ENCODE data around the gene DAB1.
A peak's percentile ranks its signal among the peaks of the same experiment; 100 is the strongest.
"Not testable (repeated sequence)": the region's sequence is repeated elsewhere in the genome, so short reads cannot be mapped to it uniquely, and the experiment has no call there.

DAB1 gene

DNA sequence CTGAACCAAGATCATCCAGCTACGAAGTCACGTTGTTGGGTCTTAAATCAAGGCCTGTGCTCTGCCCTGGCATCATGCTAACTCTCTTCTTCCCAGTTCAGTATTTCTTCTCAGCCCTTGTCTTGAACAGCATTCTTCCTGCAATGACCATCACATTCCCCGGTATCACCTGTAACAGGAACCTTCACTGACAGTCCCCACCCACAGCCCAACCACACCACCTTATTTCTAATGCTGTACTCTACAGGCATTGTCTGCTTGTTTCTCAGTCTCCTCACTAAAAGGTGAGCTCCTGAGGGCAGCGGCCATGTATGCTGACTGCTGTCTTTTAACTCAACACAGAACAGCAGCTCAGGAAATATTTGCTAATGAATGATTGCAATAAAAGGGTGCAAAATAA, 54.0 kb downstream of the DAB1 start:
- no peak overlapping the region for H3K4me3 ChIP-seq (ENCODE audit: low read length)
- DNase-seq (ENCODE audit: low read depth, low spot score), result no peak

DNA sequence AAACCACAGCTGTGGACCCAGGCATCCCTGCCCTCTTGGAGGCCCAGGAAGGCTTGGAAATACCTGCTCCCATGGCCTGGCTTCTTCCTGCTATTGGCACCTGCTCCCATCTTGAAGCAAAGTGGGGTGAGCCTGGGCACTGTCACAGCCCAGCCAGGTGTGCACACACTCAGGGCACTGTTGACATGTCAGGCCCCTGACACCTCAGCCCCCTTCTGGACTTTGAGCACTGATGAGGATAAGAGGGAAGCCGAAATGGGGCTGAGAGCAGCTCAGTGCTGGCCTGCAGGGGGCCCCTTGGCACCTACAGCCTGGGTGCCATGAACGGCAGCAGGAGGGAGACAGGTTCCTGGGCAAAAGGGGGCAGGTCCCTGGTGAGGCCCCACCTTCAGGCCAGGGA, 55.9 kb downstream of the DAB1 start:
- no peak overlapping the region for H3K4me3 ChIP-seq (ENCODE audit: low read length)
- DNase-seq (ENCODE audit: low read depth, low spot score), result no peak

DNA sequence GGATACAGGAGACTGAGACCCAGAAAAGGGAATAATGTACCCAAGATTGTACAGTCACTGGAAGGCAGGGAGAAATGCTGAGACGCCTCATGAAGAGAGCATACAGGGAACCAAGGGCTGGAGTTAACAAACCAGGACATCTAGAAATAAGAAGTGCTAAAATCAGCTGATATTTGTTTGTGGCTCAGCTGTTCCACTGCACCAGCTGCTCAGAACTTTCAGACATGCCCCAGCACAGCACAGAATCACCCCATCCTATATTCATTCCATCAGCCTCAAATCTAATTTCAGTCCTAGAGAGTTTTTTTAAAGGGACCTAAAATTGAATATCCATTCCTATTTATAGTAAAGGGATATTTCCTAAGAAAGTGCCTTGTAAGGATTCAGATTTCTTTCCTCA, 60.2 kb downstream of the DAB1 start:
- no peak for DNase-seq (ENCODE audit: low read depth, low spot score)
- H3K4me3 ChIP-seq (ENCODE audit: low read length), result no peak overlapping the region

DNA sequence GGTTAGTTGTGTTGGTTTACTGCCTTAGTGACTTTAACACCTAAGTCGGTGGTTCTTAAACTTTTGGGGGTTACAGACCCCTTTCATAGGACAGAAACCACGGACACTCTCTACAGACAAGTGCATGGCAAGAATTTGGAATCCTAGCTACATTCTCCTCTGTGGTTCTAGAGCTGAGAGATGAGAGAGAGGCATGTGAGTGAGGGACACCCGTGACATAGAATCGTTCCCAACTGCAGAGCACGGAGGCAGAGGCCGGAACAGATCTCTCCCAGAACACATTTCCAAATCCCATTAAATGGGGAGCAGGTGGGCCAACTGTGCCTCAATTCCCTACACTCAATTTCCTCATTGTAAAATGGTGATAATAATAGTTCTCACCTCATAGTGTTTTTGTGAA, 60.7 kb downstream of the DAB1 start:
- no peak for DNase-seq (ENCODE audit: low read depth, low spot score)
- no peak overlapping the region for H3K4me3 ChIP-seq (ENCODE audit: low read length)

DNA sequence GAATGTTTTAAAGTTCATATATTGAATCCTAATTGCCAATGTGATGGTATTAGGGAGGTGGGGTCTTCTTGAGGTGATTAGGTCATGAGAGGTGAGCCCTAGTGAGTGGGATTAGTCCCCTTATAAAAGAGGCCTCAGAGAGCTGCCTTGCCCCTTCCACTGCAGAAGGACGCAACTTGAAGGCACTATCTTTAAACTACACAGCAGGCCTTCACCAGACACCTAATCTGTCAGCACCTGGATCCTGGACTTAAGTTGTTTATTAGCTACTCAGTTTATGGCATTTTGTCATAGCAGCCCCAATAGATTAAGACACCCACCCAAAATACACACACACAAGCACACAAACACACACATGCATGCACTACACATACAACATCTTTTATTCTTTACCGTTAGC, 61.4 kb downstream of the DAB1 start:
- DNase-seq (ENCODE audit: low read depth, low spot score), result no peak
- no peak overlapping the region for H3K4me3 ChIP-seq (ENCODE audit: low read length)

DNA sequence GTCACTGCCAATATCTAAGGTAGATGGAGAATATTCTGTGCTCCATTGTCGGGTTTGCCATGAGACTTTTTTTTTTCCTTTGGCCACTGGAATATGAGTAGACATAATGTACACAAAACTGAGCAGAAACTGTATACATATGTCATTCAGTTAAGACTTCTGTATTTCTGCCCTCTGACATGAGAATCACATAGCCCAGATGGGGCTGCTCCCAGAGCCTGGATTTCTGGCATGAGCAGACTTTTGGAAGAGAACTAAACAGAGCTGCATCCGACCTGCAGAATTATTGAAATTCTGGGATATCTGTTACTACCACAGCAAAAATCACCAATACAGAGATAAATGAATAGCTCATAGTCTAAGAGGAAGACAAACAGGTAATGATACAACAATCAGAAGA, 62.3 kb downstream of the DAB1 start:
- no peak for DNase-seq (ENCODE audit: low read depth, low spot score)
- no peak overlapping the region for H3K4me3 ChIP-seq (ENCODE audit: low read length)

DNA sequence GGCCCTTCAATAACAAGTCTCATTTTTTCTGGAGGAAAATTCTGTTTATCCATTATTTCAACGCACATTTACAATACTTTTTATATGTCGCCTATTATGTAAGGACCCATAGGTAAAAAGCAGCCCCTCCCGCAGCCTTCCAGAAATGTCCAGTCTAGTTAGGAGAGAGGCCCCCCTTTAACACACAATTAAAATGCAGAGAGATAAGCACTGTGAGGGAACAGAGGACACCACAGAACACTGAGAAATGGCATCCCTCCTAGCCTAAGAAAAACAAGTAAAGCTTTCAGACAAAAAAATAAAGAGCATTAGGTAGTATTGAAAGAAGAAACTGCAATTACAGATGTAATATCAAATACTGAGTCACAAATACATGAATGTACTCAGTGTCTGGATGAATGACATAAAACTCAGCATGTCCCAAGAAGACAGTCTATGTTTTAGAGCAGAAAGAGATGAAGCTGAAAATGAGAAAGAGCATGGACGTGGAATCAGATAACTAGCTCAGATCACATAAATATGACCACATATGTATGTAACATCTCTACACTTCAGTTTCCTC, 62.9 kb downstream of the DAB1 start:
- H3K4me3 ChIP-seq (ENCODE audit: low read length), result no peak overlapping the region
- no peak for DNase-seq (ENCODE audit: low read depth, low spot score)

DNA sequence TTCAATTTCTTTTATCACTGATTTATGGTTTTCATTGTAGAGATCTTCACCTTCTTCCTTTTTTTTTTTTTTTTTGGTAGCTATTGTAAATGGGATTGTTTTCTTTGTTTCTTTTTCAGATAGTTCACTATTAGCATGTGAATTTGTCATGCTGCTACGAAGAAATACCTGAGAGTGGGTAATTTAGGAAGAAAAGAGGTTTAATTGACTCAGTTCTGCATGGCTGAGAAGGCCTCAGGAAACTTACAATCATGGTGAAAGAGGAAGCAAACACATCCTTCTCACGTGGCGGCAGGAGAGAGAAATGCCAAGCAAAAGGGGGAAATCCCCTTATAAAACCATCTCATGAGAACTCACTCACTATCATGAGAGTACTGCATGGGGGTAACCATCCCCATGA, 66.4 kb downstream of the DAB1 start:
- no peak for DNase-seq (ENCODE audit: low read depth, low spot score)
- no peak overlapping the region for H3K4me3 ChIP-seq (ENCODE audit: low read length)

DNA sequence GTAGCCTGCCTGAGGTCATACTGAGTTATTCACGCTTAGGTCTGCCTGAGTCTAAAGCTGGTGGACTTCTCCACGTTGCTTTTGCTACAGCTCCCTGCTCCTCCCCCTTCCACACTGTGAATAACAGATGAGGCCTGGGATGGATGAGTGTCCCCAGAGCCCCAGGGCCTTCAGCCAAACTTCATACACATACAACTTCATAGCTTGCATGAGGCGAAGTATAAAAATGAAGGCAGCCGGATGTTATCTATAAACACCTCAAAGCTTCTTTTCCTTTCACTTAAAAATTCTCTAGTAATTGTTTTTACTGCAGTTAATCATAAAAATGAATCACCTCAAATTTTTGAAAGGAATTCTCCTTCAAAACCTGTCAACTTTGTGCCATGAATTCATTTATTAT, 70.2 kb downstream of the DAB1 start:
- DNase-seq (ENCODE audit: low read depth, low spot score), result no peak
- H3K4me3 ChIP-seq (ENCODE audit: low read length), result no peak overlapping the region

DNA sequence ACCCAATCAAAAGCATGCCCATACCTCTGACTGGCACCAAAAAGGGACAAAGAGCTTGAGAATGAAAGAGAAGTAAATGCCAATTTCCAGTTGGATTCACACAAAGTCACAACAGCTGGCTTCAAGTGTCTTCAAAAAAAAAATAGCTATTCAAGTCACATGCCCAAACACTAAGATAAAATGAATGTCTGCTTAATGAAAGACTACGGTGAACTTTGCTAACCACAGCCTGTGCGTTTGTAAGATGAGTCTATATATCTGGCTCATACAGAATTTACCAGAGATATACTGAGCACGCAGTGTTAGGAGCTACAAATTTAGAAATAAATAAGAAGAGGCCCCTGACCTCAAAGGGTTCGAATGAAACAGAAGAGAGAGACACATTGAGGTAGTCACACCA, 73.2 kb downstream of the DAB1 start:
- DNase-seq (ENCODE audit: low read depth, low spot score), result no peak
- no peak overlapping the region for H3K4me3 ChIP-seq (ENCODE audit: low read length)

DNA sequence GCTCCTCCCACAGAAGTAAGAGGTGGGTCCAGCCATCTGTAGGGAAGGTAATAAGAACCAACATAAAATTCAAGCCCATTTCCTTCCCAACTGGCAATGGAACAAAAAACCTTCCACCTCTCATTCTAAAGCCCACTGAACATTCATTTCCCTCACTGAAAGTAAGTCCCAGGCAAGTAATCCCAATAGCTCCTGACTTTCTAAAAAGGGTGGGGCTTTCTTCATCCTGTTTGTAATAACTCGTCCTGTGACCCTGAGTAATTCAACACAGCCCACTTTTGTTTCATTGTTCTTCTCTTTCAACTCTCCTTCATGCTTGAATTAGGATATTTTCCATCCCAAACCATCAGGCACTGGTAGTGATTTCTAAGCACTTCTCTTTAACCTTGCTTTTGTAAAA, 74.9 kb downstream of the DAB1 start:
- no peak overlapping the region for H3K4me3 ChIP-seq (ENCODE audit: low read length)
- no peak for DNase-seq (ENCODE audit: low read depth, low spot score)

DNA sequence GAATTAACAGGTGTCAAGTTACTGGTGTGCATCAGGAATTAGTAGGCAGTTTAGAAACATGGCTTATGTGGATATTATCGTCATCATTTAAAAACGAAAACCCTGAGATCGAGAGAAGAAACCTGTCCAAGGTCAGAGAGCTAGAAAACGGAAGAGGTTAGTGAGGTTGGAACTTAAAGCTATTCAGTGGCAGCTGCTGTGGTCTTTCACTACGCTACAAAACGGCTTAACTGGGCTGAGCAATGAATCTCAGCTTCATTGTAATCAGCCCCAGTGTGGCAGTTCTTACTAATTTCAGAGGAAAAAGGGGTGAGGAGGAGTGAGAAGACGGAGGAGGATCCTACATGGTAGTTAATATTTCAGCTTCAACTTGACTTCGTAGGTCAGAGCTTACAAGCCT, 77.9 kb downstream of the DAB1 start:
- DNase-seq (ENCODE audit: low read depth, low spot score), result peak; percentile 61
- no peak overlapping the region for H3K4me3 ChIP-seq (ENCODE audit: low read length)

DNA sequence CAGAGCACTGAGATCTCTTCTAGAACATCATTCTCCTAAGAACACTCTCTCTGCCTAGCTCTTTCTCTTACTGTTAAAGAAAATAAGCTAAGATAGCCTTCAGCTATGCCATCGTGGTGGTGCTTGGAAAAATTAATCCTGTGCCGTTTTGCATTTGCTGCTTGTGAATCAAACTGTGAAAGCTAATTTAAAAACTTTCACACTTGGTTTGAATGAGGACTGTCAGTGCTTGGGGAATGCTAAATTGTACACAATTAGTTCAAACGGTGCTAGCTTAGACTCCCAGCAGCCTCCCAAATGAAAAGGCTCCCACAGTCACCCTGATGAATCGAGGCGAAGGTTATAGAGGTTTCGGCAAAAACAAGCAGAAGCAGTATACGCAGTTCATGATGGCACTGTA, 79.6 kb downstream of the DAB1 start:
- no peak overlapping the region for H3K4me3 ChIP-seq (ENCODE audit: low read length)
- no peak for DNase-seq (ENCODE audit: low read depth, low spot score)

DNA sequence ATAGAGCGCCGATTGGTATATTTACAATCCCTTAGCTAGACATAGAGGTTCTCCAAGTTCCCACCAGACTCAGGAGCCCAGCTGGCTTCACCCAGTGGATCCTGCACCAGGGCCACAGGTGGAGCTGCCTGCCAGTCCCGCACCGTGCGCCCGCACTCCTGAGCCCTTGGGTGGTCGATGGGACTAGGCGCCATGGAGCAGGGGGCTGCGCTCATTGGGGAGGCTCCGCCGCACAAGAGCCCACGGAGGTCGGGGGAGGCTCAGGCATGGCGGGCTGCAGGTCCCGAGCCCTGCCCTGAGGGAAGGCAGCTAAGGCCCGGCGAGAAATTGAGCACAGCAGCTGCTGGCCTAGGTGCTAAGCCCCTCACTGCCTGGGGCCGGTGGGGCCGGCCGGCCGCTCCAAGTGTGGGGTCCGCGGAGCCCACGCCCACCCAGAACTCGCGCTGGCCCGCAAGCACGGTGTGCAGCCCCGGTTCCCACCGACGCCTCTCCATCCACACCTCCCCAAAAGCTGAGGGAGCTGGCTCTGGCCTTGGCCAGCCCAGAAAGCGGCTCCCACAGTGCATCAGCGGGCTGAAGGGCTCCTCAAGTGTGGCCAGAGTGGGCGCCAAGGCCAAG, 80.5 kb downstream of the DAB1 start:
- not testable (repeated sequence) for H3K4me3 ChIP-seq (ENCODE audit: low read length); DNase-seq (ENCODE audit: low read depth, low spot score)

DNA sequence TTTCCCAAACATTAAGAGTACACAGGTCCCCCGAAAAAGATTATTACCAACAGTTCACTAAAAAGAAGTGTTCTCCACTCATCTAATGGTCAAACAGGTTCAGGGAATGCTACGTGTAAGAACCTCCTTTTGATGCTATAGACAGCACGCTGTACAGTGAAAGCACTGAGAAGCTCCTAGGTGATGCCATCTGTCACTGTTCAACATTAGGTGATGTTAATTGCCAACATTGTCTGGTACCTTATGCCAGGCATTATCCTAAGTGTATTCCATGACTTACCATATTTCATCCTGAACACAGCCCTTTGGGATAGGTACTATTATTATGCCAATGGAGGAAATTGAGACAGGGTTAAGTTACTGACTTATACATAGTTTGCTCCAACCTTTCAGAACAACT, 82.1 kb downstream of the DAB1 start:
- no peak overlapping the region for H3K4me3 ChIP-seq (ENCODE audit: low read length)
- no peak for DNase-seq (ENCODE audit: low read depth, low spot score)

DNA sequence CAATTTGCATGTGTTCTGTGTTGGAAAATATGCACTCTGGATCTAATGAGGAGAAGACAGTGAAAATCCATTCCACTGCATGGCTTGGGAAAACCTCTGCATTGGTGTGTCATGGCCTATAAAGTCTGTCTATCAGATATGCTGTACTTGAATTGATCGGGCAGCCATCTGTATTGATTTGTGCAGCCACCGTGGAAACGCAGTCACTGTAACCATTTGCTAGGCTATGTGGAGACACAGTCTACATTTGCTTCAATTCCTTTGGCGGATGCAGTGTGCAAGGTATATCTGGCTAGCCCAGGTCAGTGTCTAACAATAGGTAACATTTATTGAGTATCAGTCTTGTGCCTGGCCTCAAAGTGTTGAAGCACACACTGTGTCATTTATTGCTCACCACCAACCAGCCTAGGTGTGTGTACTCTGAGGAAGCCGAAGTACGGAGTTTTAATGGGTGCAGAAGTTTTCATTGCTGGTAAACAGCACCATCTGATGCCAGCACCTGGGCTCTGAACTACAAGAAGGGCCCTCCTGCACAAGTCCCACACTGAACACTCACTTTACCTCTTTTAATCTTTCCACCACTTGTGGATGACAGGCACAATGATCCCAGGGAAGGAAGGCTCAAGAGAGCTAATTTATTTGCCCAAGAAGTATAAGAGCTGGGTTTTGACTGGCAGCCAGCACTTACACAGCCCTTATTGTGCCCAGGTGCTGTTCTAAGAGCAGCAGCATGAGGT, 83.4 kb downstream of the DAB1 start:
- no peak for DNase-seq (ENCODE audit: low read depth, low spot score)
- H3K4me3 ChIP-seq (ENCODE audit: low read length), result no peak overlapping the region

DNA sequence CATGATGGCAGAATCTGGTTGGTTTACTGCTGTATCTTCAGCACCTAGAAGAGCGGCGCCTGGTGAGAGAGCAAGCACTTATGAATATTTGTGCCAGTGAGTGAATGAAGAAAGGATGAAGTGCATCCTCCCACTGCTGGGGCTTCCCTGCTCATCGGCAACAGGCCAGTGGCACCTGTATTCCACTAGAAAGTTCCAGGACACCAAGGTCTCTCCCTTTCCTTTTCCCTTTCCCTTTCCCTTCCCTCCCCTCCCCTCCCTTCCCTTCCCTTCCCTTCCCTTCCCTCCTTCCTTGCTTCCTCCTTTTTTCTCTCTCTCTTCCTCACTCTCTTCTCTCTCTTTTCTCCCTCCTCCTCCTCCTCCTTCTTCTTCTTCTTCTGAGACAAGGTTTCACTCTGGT, 86.2 kb downstream of the DAB1 start:
- H3K4me3 ChIP-seq (ENCODE audit: low read length), result no peak overlapping the region
- DNase-seq (ENCODE audit: low read depth, low spot score), result no peak

DNA sequence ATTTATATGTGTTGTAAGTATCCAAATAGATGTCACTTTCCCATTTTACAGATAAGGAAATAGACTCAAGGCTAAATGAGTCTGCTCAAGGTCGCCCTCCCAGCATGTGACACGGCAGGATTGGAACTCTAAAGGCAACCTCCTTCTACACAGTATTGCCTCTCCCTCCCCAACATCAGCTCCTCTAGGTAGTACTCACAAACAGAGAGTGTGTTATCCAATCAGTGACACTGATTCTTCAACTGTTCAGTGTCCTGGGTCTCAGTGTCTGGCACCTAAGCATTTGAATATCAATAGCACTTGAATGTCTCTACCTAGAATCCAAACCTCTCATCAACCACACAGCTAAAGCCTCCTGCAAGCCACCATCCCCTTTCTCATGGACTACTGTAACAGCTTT, 87.1 kb downstream of the DAB1 start:
- no peak overlapping the region for H3K4me3 ChIP-seq (ENCODE audit: low read length)
- no peak for DNase-seq (ENCODE audit: low read depth, low spot score)

DNA sequence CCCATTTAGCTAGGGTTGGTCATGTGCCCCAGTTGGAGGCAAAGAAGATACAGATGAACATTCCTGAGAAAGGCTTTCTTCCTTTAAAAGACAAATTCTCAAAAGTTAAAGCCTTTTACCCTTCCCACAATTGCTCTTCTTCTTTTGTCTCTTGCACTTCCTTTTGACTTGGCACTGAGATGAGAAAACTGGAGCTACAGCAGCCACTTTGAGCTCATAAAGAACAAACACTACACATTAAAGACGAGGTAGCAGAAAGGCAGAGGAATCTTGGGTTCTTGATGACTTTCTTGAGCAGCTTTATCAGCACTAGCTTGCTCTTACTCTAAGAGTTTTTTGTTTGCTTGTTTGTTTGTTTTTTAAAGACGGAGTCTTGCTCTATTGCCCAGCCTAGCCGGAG, 92.2 kb downstream of the DAB1 start:
- H3K4me3 ChIP-seq (ENCODE audit: low read length), result no peak overlapping the region
- DNase-seq (ENCODE audit: low read depth, low spot score), result no peak

DNA sequence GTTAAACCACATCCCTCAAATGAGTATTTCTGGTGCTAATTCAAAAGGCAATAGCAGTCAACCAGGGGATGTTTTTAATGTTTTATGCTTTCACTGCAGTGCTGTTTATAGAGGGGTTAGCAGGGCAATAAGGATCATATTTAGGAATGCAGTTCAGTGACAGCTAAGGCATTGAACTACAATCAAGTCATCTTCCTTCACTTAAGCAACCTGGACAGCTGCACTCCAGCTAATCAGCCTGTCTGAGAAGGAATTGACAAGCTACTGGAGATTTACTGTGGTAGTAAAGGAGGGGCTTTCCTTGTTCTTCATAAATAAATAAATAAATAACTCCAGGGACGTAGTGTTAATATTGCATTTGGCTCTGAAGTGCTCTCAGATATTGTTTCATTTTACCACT, 93.9 kb downstream of the DAB1 start:
- no peak for DNase-seq (ENCODE audit: low read depth, low spot score)
- H3K4me3 ChIP-seq (ENCODE audit: low read length), result no peak overlapping the region

DNA sequence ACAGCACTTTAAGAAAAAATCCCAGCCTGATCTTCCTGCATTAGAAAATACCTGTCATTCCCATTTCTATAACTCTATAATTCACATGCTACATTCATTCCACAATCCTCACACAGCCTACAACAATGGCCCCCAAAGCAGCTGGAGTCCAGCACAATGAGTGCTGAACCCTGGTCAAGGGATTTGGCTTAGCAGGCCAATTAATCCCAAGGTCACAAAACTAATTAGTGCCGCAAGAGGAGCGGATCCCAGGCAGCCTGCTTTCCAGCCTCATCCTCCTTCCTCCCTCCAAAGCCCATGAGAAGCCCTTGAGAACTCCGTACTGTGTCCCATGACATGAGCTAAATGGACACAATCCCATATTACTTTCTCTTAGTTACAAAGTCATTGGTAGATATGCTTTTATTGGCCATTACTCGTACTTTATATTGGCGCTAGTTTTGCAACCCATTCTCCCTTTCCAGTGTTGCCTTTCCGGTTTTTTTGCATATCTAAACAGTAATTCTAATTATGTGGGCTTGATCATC, 94.8 kb downstream of the DAB1 start:
- H3K4me3 ChIP-seq (ENCODE audit: low read length), result no peak overlapping the region
- DNase-seq (ENCODE audit: low read depth, low spot score), result no peak

Measured in Jurkat, Clone E6-1 (cell line).